ENCODE measurements around the gene FRZB. TPM values are rescaled to one million over a fixed set of nuclear protein-coding genes. Genes with fewer than 3 reads are reported as not detected.

FRZB gene
- total RNA-seq, 1 experiment from 2014 or later, result 0.21 TPM

- Mint-ChIP-seq H3K27ac (ENCODE audit: unreplicated experiment) (no peak overlapping the region), H3K4me1 (ENCODE audit: low read depth, unreplicated experiment) (no peaks in the 10 kb centered on the region), H3K27me3 (ENCODE audit: unreplicated experiment) (no peaks in the 10 kb centered on the region), H3K9me3 (ENCODE audit: low read depth, unreplicated experiment) (no peaks in the 10 kb centered on the region), H3K36me3 (ENCODE audit: insufficient read depth, unreplicated experiment) (peaks cover 5% of the 10 kb centered on the region), H3K4me3 (ENCODE audit: low read depth, unreplicated experiment) (no peak overlapping the region)
- intact Hi-C loops (cut with micrococcal nuclease; ENCODE audit: unreplicated experiment), result no loop called here
- TF ChIP-seq, protein P1, sequence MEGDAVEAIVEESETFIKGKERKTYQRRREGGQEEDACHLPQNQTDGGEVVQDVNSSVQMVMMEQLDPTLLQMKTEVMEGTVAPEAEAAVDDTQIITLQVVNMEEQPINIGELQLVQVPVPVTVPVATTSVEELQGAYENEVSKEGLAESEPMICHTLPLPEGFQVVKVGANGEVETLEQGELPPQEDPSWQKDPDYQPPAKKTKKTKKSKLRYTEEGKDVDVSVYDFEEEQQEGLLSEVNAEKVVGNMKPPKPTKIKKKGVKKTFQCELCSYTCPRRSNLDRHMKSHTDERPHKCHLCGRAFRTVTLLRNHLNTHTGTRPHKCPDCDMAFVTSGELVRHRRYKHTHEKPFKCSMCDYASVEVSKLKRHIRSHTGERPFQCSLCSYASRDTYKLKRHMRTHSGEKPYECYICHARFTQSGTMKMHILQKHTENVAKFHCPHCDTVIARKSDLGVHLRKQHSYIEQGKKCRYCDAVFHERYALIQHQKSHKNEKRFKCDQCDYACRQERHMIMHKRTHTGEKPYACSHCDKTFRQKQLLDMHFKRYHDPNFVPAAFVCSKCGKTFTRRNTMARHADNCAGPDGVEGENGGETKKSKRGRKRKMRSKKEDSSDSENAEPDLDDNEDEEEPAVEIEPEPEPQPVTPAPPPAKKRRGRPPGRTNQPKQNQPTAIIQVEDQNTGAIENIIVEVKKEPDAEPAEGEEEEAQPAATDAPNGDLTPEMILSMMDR (IDR thresholded peaks at IDR 0.05; ENCODE audit: unreplicated experiment), result no peak
- DNase-seq, result no peak
- CTCF ChIA-PET, result no interaction called here
- no TSS peak for BruUV-seq (replicated peaks)
Measured at GRCh38 chr2:182913064-182913463, 46.6 kb upstream of the FRZB start.

- Mint-ChIP-seq H3K4me3 (ENCODE audit: low read depth, unreplicated experiment) (no peak overlapping the region), H3K9me3 (ENCODE audit: low read depth, unreplicated experiment) (no peaks in the 10 kb centered on the region), H3K27me3 (ENCODE audit: unreplicated experiment) (no peaks in the 10 kb centered on the region), H3K4me1 (ENCODE audit: low read depth, unreplicated experiment) (no peaks in the 10 kb centered on the region), H3K36me3 (ENCODE audit: insufficient read depth, unreplicated experiment) (peaks cover 8% of the 10 kb centered on the region), H3K27ac (ENCODE audit: unreplicated experiment) (no peak overlapping the region)
- no TSS peak for BruUV-seq (replicated peaks)
- intact Hi-C loops (cut with micrococcal nuclease; ENCODE audit: unreplicated experiment), result no loop called here
- DNase-seq, result no peak
- CTCF ChIA-PET, result no interaction called here
- TF ChIP-seq, protein P1 (IDR thresholded peaks at IDR 0.05; ENCODE audit: unreplicated experiment), result no peak
Measured at GRCh38 chr2:182912518-182912915, 46.1 kb upstream of the FRZB start.

DNA sequence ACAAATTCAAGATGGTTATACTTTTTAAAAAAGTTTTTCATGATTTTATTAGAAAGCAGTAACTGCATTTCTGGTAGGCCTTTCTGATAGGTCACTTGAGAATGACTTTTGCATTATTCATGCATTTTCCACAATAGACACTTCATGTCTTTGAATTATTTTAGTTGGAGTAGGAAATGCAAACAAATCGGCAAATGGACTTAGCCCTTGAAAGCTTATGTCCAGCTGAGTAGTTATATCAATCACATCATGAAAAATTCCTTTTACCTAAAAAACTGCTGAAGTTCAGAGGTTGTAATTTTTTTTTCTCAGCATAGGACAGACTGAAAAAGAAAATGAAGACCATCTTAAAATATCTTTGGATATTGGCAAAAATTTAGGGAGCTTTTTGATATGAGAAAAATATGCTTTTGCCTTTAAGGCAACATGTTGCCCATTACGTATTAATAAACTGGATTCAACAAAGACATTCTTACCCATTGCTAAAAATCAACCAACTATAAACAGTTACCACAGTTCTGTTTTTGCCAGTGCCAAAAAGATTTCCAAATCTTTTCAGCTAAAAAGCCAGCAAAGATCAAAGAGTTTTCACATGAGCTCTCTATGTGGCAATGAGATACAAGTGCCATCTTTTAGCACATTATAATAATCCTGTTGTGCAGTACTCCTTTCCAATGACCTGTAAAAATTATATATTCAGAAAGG, 45.5 kb upstream of the FRZB start:
- H3K9me3 Mint-ChIP-seq (ENCODE audit: low read depth, unreplicated experiment), result no peaks in the 10 kb centered on the region
- CTCF ChIA-PET, result no interaction called here
- peaks cover 13% of the 10 kb centered on the region for H3K36me3 Mint-ChIP-seq (ENCODE audit: insufficient read depth, unreplicated experiment)
- intact Hi-C loops (cut with micrococcal nuclease; ENCODE audit: unreplicated experiment), result no loop called here
- H3K4me1 Mint-ChIP-seq (ENCODE audit: low read depth, unreplicated experiment), result no peaks in the 10 kb centered on the region
- no TSS peak for BruUV-seq (replicated peaks)
- TF ChIP-seq, protein P1 (IDR thresholded peaks at IDR 0.05; ENCODE audit: unreplicated experiment), result no peak
- H3K4me3 Mint-ChIP-seq (ENCODE audit: low read depth, unreplicated experiment), result no peak overlapping the region
- no peak overlapping the region for H3K27ac Mint-ChIP-seq (ENCODE audit: unreplicated experiment)
- H3K27me3 Mint-ChIP-seq (ENCODE audit: unreplicated experiment), result no peaks in the 10 kb centered on the region
- DNase-seq, result no peak

DNA sequence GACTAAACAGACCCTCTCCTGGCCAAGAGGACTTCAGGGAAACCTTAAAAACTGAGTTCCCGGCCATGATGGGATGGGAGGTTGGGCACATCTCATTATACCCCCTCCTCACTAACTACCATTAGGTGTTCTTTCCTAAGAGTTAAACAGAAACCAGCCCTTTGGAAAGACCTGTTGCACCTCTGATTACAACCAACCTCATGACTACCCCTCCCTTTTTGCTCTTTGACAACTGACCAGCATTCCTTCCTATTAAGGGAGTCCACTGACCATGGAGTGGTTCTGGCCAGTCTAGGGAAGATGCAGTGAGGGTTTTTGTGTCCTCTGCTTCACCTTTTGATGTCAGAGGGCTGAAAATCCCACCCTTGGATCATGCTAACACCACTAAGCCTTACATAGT, 44.5 kb upstream of the FRZB start:
- Mint-ChIP-seq H3K4me1 (ENCODE audit: low read depth, unreplicated experiment) (no peaks in the 10 kb centered on the region), H3K27me3 (ENCODE audit: unreplicated experiment) (no peaks in the 10 kb centered on the region), H3K36me3 (ENCODE audit: insufficient read depth, unreplicated experiment) (peaks cover 22% of the 10 kb centered on the region), H3K27ac (ENCODE audit: unreplicated experiment) (no peak overlapping the region), H3K4me3 (ENCODE audit: low read depth, unreplicated experiment) (no peak overlapping the region), H3K9me3 (ENCODE audit: low read depth, unreplicated experiment) (no peaks in the 10 kb centered on the region)
- intact Hi-C loops (cut with micrococcal nuclease; ENCODE audit: unreplicated experiment), result no loop called here
- CTCF ChIA-PET, result no interaction called here
- no TSS peak for BruUV-seq (replicated peaks)
- DNase-seq, result no peak
- TF ChIP-seq, protein P1 (IDR thresholded peaks at IDR 0.05; ENCODE audit: unreplicated experiment), result no peak
